AG09309 (cell line): ENCODE measurements around the gene TM9SF2.

Source experiments
- DNase-seq: peaks from one replicate; pipeline ENCODE4 v3.0.0-alpha.2; 2010; ENCODE audit warnings: low read depth
- H3K4me3 ChIP-seq: 2 replicates; pipeline ENCODE4 v1.5.1; 2011; ENCODE audit warnings: mild to moderate bottlenecking, low read depth, low read length, moderate library complexity; ENCODE audit not compliant: control insufficient read depth
- CTCF ChIP-seq: IDR thresholded peaks from 2 replicates; pipeline ENCODE4 v1.5.1; 2011; ENCODE audit warnings: mild to moderate bottlenecking, low read depth, low read length, inconsistent platforms; ENCODE audit not compliant: insufficient read depth, control insufficient read depth; ENCODE audit errors: missing control alignments

Gene TM9SF2

GRCh38 chr13:99516153-99516929 is 15.1 kb downstream of the TM9SF2 start:
- DNase-seq: no peak
- no peak for TF ChIP-seq CTCF
- H3K4me3 ChIP-seq: no peak overlapping the region

- DNase-seq: no peak
- no peak for TF ChIP-seq CTCF
- H3K4me3 ChIP-seq: no peak overlapping the region
These were observed 16.3 kb downstream of the TM9SF2 start for GRCh38 chr13:99517577-99517976.

- no peak for DNase-seq
- no peak for TF ChIP-seq CTCF
These were observed 16.7 kb downstream of the TM9SF2 start for GRCh38 chr13:99517984-99518383.

GRCh38 chr13:99522298-99522697 is 21.0 kb downstream of the TM9SF2 start:
- DNase-seq: no peak
- no peak overlapping the region for H3K4me3 ChIP-seq
- no peak for TF ChIP-seq CTCF

More at GRCh38 chr13:99517984-99518383, 16.7 kb downstream of the TM9SF2 start:
- no peak overlapping the region for H3K4me3 ChIP-seq

GRCh38 chr13:99523838-99524237 is 22.6 kb downstream of the TM9SF2 start:
- no peak for TF ChIP-seq CTCF
- no peak overlapping the region for H3K4me3 ChIP-seq
- no peak for DNase-seq

- no peak for DNase-seq
- TF ChIP-seq CTCF: no peak
- H3K4me3 ChIP-seq: no peak overlapping the region
These were observed 24.7 kb downstream of the TM9SF2 start for GRCh38 chr13:99525967-99526366.
